ENCODE measurements around the gene ARL13B.
"Not testable (repeated sequence)": the region's sequence is repeated elsewhere in the genome, so short reads cannot be mapped to it uniquely, and the experiment has no call there.

Gene ARL13B

DNA sequence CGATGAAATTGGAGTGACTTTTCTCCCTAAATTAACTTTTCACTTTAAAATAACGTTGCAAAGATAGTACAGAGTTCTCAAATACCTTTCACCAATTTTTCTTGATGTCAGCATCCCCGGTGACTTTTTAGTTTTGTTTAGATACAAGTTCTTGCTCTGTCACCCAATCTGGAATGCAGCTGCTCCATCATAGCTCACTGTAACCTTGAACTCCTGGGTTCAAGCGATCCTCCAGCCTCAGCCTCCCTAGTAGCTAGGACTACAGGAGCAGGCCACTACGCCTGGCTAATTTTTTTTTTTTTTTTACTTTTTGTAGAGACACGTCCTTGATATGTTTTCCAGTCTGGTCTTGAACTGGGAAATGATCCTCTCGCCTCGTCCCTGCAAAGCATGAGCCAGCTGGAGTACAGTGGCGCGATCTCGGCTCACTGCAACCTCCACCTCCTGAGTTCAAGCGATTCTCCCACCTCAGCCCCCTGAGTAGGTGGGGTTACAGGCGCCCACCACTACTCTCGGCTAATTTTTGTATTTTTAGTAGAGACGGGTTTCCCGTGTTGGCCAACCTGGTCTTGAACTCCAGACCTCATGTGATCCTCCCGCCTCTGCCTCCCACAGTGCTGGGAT is 83.7 kb downstream of the ARL13B start:
- peak in 3 of 4 experiments; percentile 9 to 17 (median 10) for DNase-seq

DNA sequence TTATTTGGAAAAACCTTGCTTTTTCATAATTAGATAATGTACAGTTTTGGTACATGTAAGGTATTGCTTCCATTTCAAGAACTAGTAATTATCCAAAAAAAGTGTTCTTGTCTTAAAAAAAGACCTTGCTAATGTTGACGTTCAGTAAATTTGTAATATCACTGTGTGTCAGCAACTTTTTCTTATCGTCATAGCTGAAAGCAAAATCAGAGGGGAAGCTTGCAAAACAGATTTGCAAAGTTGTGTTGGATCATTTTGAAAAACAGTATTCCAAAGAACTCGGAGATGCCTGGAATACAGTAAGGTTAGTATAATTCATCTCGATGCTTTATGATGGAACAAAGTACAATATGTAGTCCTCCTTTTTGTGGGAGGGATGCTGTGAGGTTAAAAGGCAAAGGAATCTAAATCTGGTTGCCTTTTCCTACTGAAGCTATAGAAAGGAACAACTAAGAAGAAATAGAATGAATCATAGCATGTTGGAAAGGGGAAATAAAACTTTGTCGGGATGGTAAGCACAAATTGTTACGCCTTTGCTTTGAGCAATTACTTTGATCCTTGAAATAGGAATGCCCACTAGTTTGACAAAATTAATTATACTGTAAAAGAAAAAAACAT is 84.4 kb downstream of the ARL13B start:
- DNase-seq: peak; percentile 8 to 55 (median 40)

DNA sequence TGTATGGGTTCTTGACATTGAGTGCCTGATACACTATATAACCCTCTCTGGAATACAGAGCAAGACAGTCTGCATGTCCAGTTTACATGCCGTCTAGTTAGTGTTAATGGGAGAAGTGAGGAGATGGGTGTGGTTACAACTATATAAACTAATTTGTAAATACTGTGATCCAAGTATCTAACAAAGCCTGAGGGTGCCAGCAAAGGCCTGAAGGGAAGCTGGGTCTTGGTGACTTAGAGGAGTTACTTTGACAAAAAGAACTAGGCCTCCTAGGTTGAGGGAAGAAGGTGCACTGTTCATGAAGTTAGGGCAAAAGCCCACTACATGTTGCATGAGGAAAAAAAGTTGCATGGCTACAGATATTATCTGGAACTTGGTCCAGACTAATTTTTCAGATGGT is 85.2 kb downstream of the ARL13B start:
- no peak for DNase-seq

DNA sequence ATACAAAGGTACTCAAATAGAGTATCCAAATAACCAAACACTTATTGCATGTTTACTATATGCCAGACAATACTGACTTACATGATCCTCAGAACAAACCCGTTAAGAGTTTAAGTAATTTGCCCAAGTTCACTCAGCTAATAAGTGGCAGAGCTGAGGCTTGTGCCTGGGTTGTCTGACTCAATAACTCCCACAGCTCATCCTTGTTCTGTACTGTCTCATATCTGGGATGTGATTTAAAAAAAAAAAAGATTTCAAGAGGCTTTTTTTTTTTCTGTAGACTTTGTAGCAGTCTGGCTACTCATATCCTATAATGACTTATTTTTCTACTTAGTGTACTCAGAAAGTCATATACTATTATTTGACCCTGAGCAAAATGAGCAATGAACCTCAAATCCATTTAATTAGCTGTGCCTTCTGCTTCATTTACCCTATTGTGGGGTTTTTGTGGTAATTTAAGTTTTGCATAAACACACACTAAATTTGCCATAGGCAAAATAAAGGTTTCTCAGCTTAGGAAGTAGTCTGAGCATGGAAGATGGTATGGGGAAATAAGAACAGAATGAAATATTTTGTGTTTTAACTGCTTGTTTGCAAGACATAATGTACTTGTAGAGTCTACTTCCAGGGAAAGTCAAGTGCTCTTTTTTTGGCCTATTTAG is 86.0 kb downstream of the ARL13B start:
- DNase-seq: no peak

DNA sequence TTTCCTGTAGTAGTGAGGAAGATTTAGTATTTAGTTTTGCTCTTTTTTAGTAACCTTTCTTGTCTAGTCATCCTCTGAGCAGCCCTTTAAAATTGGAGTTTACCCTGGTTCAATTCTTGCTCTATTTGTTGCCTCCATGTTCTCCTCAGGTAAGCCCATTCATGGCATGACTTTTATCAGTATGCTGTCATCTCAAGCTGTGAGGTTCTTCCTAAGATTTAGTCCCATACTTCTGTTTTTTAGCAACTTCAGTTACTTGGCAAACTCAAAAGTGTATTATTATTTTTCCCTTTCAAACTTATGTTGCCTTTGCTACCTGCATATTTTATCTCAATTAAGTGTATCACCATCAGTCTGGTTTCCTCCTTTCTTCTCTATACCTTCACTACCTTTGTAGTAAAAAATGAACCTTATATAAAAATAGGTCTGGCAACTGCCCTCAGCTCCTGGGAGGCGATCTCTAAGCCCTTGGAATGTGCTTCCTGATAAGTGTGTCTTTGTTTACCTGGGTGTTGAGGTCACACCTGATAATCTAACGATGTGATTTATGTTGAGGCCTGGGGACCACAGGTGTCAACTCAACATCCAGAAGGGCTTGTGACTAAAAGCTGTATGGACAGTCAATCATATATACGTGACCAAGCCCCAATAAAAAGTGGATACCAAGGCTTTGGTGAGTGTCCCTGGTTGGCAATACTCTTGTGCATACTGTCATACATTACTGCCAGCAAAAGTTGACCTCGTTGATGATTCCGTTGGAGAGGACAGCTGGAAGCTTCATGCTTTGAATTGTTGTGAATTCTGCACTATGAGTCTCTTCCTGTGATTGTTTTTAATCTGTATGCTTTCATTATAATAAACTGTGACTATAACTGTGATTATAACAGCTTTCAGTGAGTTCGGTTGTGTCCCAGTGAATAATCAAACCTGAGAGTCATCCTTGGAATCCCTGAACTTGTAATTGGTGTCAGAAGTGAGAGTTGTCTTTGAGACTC is 86.8 kb downstream of the ARL13B start:
- DNase-seq: no peak

DNA sequence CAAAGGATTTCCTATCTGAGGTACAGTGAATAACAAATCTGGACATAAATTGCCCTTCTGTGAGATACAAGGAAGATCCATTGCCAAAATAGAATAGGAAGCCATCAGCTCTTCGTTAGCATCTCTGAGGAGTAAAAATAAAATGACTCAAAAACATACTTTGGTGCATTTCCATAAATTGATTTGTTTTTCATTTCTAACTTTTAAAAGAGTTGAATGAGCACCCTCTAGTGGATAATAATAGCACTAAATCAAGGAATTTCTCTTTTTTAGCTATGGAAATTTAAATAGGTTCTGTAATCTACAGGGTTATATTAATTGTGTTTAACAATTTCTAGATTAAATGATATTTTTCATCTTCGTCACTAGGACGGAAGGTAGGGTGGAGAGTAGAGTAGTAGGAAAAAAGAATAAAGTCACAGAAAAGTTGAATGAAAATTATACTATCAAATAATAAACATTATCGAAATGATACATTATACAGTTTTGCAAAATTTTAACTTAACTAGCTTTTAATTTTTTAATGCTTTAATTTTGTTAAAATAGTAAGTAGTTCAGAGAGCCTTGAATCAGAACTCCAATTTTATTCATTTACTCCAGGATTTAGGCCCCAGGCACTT is 89.3 kb downstream of the ARL13B start:
- DNase-seq: peak in 2 of 4 experiments; percentile 51 to 71

DNA sequence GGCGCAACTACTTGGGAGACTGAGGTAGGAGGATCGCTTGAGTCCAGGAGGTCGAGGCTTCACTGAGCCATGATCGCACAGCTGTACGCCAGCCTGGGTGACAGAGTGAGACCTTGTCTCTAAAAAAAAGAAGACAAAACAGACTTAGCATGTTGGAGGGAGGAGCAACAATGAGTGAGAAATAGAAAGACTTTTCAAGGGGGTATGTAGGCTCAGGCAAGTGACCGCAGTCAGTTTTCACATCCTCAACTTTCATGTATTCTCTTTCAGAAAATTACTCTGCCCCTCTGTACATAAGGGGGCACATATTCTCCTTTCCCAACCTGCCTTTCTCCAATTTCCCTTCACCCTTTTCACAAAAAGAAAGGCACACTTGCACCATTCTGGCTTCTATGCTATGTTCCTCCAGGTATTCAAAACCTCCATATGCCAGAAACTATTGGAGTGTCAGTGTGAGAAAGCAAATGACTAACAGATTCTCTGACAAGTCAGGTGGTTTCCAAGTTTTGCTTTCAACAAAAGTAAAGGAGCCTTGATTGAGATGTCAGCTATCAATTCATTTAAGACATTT is 90.5 kb downstream of the ARL13B start:
- DNase-seq: no peak

DNA sequence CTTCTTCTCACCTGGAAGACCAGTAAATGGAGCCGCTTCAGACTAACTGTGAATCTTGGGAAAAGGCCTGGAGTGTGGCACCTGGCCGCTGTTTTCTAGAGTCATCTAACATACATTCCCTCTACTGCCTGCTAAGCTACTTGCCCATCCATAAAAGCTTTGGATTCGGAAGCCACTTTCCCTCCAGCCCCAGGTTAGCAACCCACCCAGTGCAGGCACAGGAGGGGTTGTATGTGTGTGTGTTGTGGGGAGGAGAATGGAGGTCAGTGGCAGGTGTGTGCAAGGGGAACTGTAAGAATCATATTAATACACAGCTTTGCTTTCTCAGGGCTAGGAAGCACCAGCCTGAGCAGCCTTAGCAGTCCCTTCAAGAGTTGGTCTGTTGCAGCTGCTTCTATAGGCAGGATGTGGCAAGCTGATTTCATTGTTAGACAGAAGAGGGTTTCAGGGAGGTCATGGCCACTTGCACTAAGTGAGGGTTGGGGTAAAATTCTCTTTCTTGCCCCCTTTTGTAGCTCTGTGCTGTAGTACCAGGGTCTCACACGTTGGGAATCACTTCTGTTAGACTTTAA is 91.8 kb downstream of the ARL13B start:
- DNase-seq: no peak

DNA sequence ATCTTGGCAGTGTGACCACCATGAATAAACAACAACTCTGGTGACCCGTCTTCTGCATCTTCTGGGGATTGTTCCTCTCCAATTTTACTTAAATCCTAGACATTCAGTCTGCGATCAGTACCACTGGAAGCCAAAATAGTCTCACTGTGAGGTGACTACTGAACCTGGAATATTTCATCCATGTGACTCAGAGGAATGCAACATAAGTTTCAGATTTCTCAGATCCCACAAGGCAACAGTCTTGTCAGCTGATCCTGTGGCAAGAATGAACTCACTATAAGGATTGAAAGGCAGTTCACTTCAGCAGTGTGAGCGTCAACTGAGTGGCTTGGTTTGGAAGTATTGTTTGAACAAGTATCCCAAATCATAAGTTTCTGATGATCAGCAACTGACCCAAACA is 96.1 kb downstream of the ARL13B start:
- DNase-seq: no peak

DNA sequence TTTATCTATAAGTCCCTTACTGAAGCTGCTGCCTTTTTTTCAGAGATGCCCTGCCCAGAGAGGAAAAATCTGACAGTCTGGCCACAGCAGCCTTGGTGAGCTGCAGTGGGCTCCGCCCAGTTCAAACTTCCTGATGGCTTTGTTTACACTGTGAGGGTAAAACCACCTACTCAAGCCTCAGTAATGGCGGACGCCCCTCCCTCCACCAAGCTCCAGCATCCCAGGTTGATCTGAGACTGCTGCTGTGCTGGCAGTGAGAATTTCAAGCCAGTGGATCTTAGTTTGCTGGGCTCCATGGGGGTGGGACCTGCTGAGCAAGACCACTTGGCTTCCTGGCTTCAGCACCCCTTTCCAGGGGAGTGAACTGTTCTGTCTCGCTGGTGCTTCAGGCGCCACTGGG is 100.6 kb downstream of the ARL13B start:
- not testable (repeated sequence) for DNase-seq

DNA sequence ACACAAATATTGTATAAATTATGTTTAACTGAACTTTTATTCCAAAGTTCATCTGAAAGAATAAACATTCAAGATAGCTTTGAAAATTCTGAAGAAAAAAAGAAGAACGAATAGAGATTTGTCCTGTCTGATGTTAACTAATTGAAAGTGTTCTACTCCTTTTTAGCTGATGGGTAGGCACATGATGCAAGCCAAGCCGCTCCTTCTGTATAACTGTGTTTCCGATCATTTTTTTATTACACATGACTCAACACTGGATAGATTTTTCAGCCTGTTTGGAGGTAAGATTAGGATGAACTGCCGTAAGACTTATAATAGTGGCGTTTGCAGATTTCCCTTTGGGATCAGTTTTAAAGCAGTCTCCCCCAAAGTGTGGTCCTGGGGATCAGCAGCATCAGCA is 101.9 kb downstream of the ARL13B start:
- no peak for DNase-seq

DNA sequence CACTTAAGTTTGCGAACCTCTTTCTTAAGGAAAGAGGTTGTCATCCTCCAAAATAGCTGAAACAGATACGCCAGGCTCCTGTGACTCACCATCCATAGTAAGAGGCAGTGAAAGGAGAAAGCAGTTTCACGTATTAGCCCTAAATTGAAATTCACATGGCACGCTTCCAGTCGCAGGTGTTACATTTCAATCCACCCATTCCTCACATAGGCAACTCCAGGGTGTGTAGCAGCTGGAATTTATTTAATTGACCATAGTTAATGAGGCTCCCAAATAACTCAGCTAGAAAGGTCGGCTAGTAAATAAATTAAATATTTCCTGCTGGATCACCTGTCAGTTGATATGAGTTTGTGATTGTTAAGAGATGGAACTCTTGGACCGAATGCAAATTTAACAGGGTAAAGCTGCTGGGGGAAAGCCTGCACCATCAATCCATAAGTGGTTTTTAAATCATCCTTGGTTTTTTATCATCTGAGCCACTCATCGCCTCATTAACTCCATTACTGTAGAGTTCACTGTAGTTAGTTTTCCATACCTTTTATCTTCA is 102.5 kb downstream of the ARL13B start:
- no peak for DNase-seq

DNA sequence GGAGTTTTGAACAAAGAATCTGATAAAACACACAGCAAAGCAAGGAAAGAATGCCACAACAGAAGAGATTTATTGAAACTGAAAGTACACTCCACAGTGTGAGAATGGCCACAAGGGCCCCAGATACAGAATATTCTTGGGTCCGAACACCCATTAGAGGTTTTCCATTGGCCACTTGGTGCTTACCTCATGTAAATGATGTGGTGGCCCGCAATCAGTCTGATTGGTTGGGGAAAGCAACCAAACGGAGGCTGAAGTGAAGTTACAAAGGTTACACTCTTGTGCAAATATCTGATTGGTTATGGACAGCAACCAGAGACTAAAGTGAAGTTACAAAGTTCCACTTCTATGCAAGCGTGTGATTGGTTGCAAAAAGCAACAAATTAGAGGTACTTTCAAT is 103.3 kb downstream of the ARL13B start:
- DNase-seq: no peak

DNA sequence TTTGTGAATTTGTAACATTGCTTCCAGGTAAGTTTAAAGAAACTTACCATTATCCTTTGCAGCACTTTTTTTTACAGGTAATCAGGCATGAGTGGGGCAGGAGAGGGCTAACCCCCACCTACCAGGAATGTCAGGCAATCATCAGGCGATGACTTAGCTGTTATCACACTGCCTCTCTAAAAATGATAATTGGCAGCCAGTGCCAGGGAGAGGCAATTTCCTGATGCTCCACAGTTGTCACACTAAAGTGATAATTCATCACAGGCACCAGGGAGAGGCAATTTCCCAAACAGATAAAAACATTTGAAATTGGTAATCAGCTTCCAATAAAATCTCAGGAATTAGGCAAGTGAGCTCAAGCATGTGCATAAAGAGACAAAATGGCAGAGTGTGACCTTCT is 109.2 kb downstream of the ARL13B start:
- no peak for DNase-seq

DNA sequence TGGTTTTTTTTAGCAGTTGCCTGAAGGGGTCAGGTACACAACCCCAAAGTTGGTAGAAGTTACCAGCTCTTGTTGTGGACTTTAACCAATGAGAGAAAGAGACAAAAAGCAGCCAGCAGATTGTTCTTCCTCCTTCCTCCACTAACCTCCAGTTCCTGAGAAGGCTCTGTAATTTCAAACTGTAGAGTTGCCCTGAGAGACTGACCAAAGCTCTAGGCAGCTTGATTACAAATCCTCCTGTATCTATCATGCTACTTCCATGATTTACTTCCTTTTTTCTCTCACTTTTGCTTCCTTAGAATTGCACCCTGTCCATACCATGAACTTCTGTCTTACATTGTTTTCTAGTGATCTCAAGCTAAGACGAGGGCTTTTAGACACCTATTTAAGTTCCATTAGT is 112.1 kb downstream of the ARL13B start:
- peak; percentile 33 to 74 (median 64) for DNase-seq

DNA sequence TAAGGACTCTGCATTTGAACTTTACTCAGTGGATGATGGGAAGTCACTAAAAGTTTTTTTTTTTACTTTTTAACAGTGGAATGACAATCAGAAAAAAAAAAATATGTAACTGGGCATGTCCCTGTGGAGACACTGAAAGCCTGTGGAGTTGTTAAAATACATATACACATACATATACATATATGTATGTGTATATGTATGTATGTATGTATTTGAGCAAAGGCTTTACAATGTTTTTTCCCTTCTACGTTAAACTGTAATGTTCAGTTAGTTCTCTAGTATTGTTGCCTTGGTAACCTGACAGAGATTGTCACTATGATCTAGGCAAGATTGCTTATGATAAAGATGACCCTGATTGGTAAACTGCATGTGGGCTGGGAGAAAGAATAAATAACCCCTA is 113.2 kb downstream of the ARL13B start:
- DNase-seq: no peak

DNA sequence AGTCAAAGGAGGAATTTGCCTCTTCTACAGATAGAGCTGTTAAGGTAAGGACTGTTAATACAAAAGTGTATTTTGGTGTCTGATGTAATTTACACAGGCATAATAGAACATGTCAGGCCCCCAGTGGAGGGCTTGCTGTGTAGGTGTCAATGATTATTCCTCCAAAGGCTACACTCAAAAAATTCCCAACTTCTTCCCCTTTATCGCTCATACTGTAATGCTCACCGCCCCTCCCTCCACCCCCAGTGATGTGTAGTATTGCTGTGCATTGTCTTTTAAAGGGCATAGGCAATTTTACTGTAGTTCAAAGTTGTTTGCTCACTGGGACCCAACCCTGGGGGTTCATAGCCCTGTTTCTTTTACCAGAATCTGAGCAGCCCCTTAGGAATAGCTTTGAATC is 115.2 kb downstream of the ARL13B start:
- DNase-seq: peak in 3 of 4 experiments; percentile 8 to 34 (median 22)

DNA sequence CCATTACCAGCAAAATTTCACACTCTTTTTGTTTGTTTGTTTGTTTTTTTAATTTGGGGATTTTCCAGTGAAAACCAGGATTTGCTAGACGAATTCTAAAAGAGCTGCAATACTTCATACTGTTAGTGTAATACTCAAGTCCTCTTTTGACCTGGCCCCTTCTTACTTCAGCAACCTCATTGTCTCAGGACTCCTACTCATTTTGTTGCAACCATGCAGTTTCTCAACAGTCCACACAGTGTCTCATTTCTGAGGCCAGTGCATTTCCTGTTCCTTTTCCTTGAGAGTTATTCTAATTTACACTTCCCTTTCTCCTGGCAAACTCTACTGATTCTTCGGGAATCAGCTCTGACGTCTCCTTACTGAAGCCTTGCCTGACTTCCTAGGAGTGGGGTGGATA is 118.5 kb downstream of the ARL13B start:
- DNase-seq: peak; percentile 77 to 91 (median 84)

DNA sequence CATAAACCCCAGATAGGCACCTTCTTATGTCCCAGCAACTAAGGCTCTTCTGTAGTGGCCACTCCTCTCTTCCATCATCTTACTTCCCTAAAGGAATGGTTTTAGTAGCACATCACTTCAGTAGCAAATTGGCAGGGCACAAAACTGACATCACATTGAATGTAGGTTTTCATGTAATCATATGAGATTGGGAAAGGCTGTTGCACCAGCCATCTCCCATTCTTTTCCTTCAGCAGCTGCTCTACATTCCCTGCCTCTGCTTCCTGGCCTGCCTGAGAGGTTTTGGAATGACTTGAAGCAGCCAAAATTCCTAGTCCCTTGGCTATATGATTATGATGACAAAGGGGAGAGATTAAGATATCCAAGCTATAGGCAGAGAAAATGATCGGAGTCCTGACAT is 119.4 kb downstream of the ARL13B start:
- peak in 2 of 4 experiments; percentile 18 to 19 for DNase-seq

DNA sequence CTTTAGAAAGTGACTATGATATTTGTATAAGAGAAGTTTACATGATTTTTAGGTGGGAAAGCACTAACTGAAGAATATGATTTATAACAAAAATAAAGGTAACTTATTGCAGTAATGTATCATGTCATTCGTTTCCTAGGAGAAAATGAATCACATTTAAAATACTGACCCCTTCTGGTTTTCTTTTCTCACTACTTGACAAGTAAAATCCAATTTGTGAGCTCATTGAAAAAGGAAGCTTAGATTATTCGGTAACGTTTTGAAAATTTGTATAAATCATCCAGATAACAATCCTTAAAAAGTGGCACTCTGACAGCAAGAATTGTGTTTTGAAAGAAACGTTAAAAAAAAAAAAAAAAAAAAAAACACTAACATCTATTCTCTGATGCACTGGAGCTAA is 121.9 kb downstream of the ARL13B start:
- peak in 2 of 4 experiments; percentile 22 to 27 for DNase-seq
